ENCODE measurements around the gene FERD3L.

DNA sequence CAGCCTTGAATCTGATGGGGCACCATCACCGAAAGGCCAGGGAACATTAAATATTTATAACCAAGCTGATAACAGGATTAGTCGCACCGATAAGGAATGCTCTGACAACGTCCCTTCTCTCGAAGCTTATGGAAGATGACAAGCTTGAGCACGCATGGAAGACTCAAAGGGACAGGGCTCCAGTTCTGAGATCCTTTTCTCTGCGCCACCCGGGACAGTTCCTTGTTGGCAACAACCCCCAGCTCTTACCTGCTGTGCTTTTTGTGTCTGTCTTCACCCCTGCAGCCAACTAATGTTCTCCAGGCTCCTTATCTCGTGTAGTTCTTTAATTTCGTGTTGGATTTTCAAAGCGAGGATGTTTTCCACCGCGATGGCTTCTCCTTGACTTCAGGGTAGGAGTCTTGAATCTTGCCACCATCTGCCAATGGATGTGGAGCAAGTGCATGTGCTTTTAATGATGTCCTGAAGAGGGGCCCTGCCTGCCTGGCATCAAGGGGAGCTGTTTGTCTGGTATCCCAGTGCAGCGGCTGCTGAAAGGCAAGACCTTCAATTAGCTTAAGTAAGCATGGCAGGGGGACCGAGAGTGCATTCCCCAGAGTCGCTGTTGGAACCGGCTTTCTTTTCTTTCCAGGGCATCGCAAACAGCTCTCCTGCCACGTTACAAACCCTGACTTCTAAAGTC, 354 bp upstream of the FERD3L start:
- TF ChIP-seq, protein P1, sequence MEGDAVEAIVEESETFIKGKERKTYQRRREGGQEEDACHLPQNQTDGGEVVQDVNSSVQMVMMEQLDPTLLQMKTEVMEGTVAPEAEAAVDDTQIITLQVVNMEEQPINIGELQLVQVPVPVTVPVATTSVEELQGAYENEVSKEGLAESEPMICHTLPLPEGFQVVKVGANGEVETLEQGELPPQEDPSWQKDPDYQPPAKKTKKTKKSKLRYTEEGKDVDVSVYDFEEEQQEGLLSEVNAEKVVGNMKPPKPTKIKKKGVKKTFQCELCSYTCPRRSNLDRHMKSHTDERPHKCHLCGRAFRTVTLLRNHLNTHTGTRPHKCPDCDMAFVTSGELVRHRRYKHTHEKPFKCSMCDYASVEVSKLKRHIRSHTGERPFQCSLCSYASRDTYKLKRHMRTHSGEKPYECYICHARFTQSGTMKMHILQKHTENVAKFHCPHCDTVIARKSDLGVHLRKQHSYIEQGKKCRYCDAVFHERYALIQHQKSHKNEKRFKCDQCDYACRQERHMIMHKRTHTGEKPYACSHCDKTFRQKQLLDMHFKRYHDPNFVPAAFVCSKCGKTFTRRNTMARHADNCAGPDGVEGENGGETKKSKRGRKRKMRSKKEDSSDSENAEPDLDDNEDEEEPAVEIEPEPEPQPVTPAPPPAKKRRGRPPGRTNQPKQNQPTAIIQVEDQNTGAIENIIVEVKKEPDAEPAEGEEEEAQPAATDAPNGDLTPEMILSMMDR (conservative IDR thresholded peaks at IDR 0.05 in 1 of 2, IDR thresholded peaks at IDR 0.05 in 1 of 2; ENCODE audit: low read depth in 1 of 2, low read length in 2 of 2) = no peak
- no peak for TF ChIP-seq EZH2 (IDR thresholded peaks at IDR 0.05; ENCODE audit: low read length, missing control alignments)

Data from fibroblast of lung (primary cell).